ENCODE measurements around the gene AKAP13. TPM values are rescaled to one million over a fixed set of nuclear protein-coding genes. Genes with fewer than 3 reads are reported as not detected.
"Not testable (repeated sequence)": the region's sequence is repeated elsewhere in the genome, so short reads cannot be mapped to it uniquely, and the experiment has no call there.

AKAP13 gene
- total RNA-seq, 2 experiments from 2014 or later, result 282 to 304 TPM

GRCh38 chr15:85485956-85486567 lies 105.7 kb downstream of the AKAP13 start:
- Mint-ChIP-seq H3K4me1 (ENCODE audit: low read depth) (peaks cover 69% of the 10 kb centered on the region), H3K9me3 (no peaks in the 10 kb centered on the region), H3K4me3 (no peak overlapping the region), H3K36me3 (ENCODE audit: low read depth) (peaks cover 17% of the 10 kb centered on the region), H3K27me3 (no peaks in the 10 kb centered on the region), H3K27ac (no peak overlapping the region)
- ChIA-PET CTCF (interaction anchor here (0.8 to 2.4 kb wide), 8 partner anchors 8 to 155 kb away, joined by 3 to 9 read pairs (median 4); no protein-coding TSS in a partner anchor), POLR2A (no interaction called here)
- H3K36me3 ChIP-seq (ENCODE audit: insufficient read depth, low read length), result peaks cover 4% of the 10 kb centered on the region
- no peaks in the 10 kb centered on the region for H3K9me3 ChIP-seq (ENCODE audit: control insufficient read depth in 1 of 2, insufficient read depth in 1 of 2, low read length in 2 of 2)
- H3K4me3 ChIP-seq (ENCODE audit: low read length), result no peak overlapping the region
- ATAC-seq (ENCODE audit: poor library complexity) (peak; percentile 91), DNase-seq (peak in 12 of 14 experiments; percentile 3 to 86 (median 46))
- TF ChIP-seq CTCF (IDR thresholded peaks at IDR 0.05), result peak; percentile 98
- H3K27ac ChIP-seq (ENCODE audit: low read depth in 1 of 2, low read length in 2 of 2), result no peak overlapping the region
- intact Hi-C loops (cut with DNase I, micrococcal nuclease), result loop anchor here (1.0 to 5.0 kb wide), 5 partner anchors 190 to 356 kb away; no protein-coding TSS in a partner anchor
- no peaks in the 10 kb centered on the region for H3K27me3 ChIP-seq (ENCODE audit: control insufficient read depth in 1 of 2, insufficient read depth in 2 of 2, low read length in 2 of 2)
- peaks cover 9% of the 10 kb centered on the region for H3K4me1 ChIP-seq (ENCODE audit: insufficient read depth, low read length)

GRCh38 chr15:85487796-85488195 lies 107.4 kb downstream of the AKAP13 start:
- peaks cover 56% of the 10 kb centered on the region for H3K4me1 Mint-ChIP-seq (ENCODE audit: low read depth)
- ATAC-seq (ENCODE audit: poor library complexity), result not testable (repeated sequence)

GRCh38 chr15:85488997-85489396 lies 108.6 kb downstream of the AKAP13 start:
- no peak overlapping the region for H3K27ac Mint-ChIP-seq
- no peak overlapping the region for H3K27ac ChIP-seq (ENCODE audit: low read depth in 1 of 2, low read length in 2 of 2)
- H3K4me3 Mint-ChIP-seq, result no peak overlapping the region

More at GRCh38 chr15:85487796-85488195, 107.4 kb downstream of the AKAP13 start:
- intact Hi-C loops (cut with DNase I, micrococcal nuclease), result loop anchor here (5.0 kb wide), 3 partner anchors 220 to 355 kb away; no protein-coding TSS in a partner anchor
- H3K27me3 ChIP-seq (ENCODE audit: control insufficient read depth in 1 of 2, insufficient read depth in 2 of 2, low read length in 2 of 2); H3K27ac ChIP-seq (ENCODE audit: low read depth in 1 of 2, low read length in 2 of 2); H3K9me3 ChIP-seq (ENCODE audit: control insufficient read depth in 1 of 2, insufficient read depth in 1 of 2, low read length in 2 of 2); H3K27ac Mint-ChIP-seq; H3K4me3 ChIP-seq (ENCODE audit: low read length); H3K4me1 ChIP-seq (ENCODE audit: insufficient read depth, low read length); H3K4me3 Mint-ChIP-seq; DNase-seq; H3K9me3 Mint-ChIP-seq; H3K36me3 ChIP-seq (ENCODE audit: insufficient read depth, low read length); H3K27me3 Mint-ChIP-seq: not testable (repeated sequence)
- CTCF ChIA-PET, result interaction anchor here (1.1 to 1.7 kb wide), 3 partner anchors 17 to 191 kb away, joined by 3 to 5 read pairs (median 4); no protein-coding TSS in a partner anchor
- POLR2A ChIA-PET, result interaction anchor here (1.0 kb wide), 1 partner anchor 13 kb away, joined by 3 read pairs; no protein-coding TSS in a partner anchor
- peaks cover 17% of the 10 kb centered on the region for H3K36me3 Mint-ChIP-seq (ENCODE audit: low read depth)

More at GRCh38 chr15:85488997-85489396, 108.6 kb downstream of the AKAP13 start:
- intact Hi-C loops (cut with DNase I, micrococcal nuclease), result loop anchor here (5.0 kb wide), 3 partner anchors 218 to 353 kb away; no protein-coding TSS in a partner anchor
- TF ChIP-seq CTCF (IDR thresholded peaks at IDR 0.05), result no peak
- Histone ChIP-seq H3K36me3 (ENCODE audit: insufficient read depth, low read length) (peaks cover 4% of the 10 kb centered on the region), H3K4me3 (ENCODE audit: low read length) (no peak overlapping the region), H3K9me3 (ENCODE audit: control insufficient read depth in 1 of 2, insufficient read depth in 1 of 2, low read length in 2 of 2) (no peaks in the 10 kb centered on the region), H3K4me1 (ENCODE audit: insufficient read depth, low read length) (peaks cover 9% of the 10 kb centered on the region), H3K27me3 (ENCODE audit: control insufficient read depth in 1 of 2, insufficient read depth in 2 of 2, low read length in 2 of 2) (no peaks in the 10 kb centered on the region)
- Mint-ChIP-seq H3K4me1 (ENCODE audit: low read depth) (peaks cover 63% of the 10 kb centered on the region), H3K36me3 (ENCODE audit: low read depth) (peaks cover 17% of the 10 kb centered on the region), H3K9me3 (no peaks in the 10 kb centered on the region), H3K27me3 (no peaks in the 10 kb centered on the region)
- DNase-seq, result no peak
- ChIA-PET POLR2A (interaction anchor here (1.1 to 1.9 kb wide), 2 partner anchors 93 to 176 kb away, joined by 3 to 5 read pairs; no protein-coding TSS in a partner anchor), CTCF (interaction anchor here (1.1 to 1.7 kb wide), 4 partner anchors 13 to 192 kb away, joined by 3 to 5 read pairs (median 4); no protein-coding TSS in a partner anchor)
- ATAC-seq (ENCODE audit: poor library complexity), result no peak
